Osteocyte (in vitro differentiated cells): ENCODE data around the gene BOLA1. TPM values are rescaled to one million over a fixed set of nuclear protein-coding genes. Genes with fewer than 3 reads are reported as not detected.
"Not testable (repeated sequence)": the region's sequence is repeated elsewhere in the genome, so short reads cannot be mapped to it uniquely, and the experiment has no call there.

ENCODE experiments used
- DNase-seq: peaks from one replicate; pipeline ENCODE4 v3.0.0; 2021; ENCODE audit warnings: mixed read lengths; ENCODE audit not compliant: unreplicated experiment; ENCODE audit errors: extremely low spot score
- H3K27ac Mint-ChIP-seq: one replicate; pipeline ENCODE4 v1.8.0; 2021; ENCODE audit warnings: mild to moderate bottlenecking, mixed read lengths; ENCODE audit not compliant: unreplicated experiment
- H3K27me3 Mint-ChIP-seq: one replicate; pipeline ENCODE4 v1.8.0; 2021; ENCODE audit warnings: mixed read lengths; ENCODE audit not compliant: unreplicated experiment
- H3K36me3 Mint-ChIP-seq: one replicate; pipeline ENCODE4 v1.8.0; 2021; ENCODE audit warnings: mixed read lengths; ENCODE audit not compliant: unreplicated experiment
- H3K4me1 Mint-ChIP-seq: one replicate; pipeline ENCODE4 v1.8.0; 2021; ENCODE audit warnings: mixed read lengths; ENCODE audit not compliant: unreplicated experiment
- H3K4me3 Mint-ChIP-seq: one replicate; pipeline ENCODE4 v1.8.0; 2021; ENCODE audit warnings: mild to moderate bottlenecking, moderate library complexity, mixed read lengths; ENCODE audit not compliant: unreplicated experiment
- H3K9me3 Mint-ChIP-seq: one replicate; pipeline ENCODE4 v1.8.0; 2021; ENCODE audit warnings: mixed read lengths; ENCODE audit not compliant: unreplicated experiment
- total RNA-seq: library from RNA; stranded (reverse); gene quantifications from 2 replicates; pipeline ENCODE4 v1.2.1, GENCODE V29; 2021
- TF ChIP-seq, protein P1 (sequence below): fragments of 200-600 bp; sonication (generic); IDR thresholded peaks from 2 replicates; pipeline ENCODE4 v1.5.0; 2021; ENCODE audit warnings: antibody characterized with exemption, mild to moderate bottlenecking, moderate library complexity

Gene BOLA1
- total RNA-seq, 1 donor from 2014 or later, result 13.7 TPM

DNA sequence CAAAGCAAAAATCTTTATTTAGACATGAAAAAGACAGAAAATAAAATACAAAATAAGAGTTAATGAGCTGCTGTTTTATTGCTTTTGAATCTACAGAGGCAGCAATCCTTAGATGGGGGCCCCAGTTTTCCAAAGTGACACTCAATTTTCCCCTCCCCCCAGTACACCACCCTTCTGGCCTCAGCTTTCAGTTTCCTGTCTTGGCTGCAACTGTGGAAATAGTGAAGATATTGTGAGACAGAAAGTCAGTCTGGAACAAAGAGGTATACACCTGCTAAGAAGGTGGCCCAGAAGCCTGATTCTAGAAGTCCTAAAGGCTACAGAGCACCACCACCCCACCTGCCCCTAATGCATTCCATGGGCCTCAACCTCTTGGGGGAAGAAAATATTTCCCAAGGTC, 38.4 kb downstream of the BOLA1 start:
- H3K27ac Mint-ChIP-seq, result peak overlapping the region; percentile 71
- peaks cover 47% of the 10 kb centered on the region for H3K4me1 Mint-ChIP-seq
- no peaks in the 10 kb centered on the region for H3K9me3 Mint-ChIP-seq
- H3K36me3 Mint-ChIP-seq, result peaks cover 4% of the 10 kb centered on the region
- no peak for DNase-seq
- TF ChIP-seq, protein P1, sequence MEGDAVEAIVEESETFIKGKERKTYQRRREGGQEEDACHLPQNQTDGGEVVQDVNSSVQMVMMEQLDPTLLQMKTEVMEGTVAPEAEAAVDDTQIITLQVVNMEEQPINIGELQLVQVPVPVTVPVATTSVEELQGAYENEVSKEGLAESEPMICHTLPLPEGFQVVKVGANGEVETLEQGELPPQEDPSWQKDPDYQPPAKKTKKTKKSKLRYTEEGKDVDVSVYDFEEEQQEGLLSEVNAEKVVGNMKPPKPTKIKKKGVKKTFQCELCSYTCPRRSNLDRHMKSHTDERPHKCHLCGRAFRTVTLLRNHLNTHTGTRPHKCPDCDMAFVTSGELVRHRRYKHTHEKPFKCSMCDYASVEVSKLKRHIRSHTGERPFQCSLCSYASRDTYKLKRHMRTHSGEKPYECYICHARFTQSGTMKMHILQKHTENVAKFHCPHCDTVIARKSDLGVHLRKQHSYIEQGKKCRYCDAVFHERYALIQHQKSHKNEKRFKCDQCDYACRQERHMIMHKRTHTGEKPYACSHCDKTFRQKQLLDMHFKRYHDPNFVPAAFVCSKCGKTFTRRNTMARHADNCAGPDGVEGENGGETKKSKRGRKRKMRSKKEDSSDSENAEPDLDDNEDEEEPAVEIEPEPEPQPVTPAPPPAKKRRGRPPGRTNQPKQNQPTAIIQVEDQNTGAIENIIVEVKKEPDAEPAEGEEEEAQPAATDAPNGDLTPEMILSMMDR, result no peak
- no peaks in the 10 kb centered on the region for H3K27me3 Mint-ChIP-seq
- peak overlapping the region; percentile 86 for H3K4me3 Mint-ChIP-seq

DNA sequence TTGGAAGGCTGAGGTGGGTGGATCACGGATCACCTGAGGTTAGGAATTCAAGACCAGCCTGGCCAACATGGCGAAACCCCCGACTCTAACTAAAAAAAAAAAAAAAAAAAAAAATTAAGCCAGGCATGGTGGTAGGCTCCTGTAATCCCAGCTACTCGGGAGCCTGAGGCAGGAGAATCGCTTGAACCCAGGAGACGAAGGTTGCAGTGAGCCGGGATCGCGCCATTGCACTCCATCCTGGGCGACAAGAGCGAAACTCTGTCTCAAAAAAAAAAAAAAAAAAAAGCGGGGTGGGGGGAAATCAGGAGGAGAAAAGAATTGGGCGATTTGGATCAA, 39.3 kb downstream of the BOLA1 start:
- H3K4me1 Mint-ChIP-seq, result peaks cover 47% of the 10 kb centered on the region
- H3K27ac Mint-ChIP-seq, result peak overlapping the region; percentile 93
- not testable (repeated sequence) for DNase-seq, H3K36me3 Mint-ChIP-seq, H3K27me3 Mint-ChIP-seq, H3K9me3 Mint-ChIP-seq
- H3K4me3 Mint-ChIP-seq, result peak overlapping the region; percentile 65

DNA sequence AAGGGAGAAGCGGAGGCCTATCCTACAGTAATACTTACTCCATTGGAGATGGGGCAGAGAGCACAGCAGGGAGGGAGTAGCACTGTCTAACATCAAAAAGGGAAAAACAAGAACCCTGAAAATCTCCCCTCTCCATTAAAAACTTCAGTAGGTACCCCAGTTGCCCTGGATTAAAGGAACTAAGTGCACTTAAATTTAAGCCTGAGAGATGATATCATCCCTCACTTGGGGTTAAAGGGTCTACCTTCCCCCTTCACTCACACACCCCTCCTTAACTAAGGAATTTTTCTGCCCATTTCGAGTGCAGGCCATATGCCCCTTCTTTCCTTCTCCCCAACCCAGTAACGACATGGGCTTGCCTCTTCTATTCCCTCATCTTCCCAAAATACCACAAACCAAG, 41.1 kb downstream of the BOLA1 start:
- no peaks in the 10 kb centered on the region for H3K9me3 Mint-ChIP-seq
- peaks cover 45% of the 10 kb centered on the region for H3K4me1 Mint-ChIP-seq
- H3K36me3 Mint-ChIP-seq, result peaks cover 11% of the 10 kb centered on the region
- H3K4me3 Mint-ChIP-seq, result no peak overlapping the region
- no peaks in the 10 kb centered on the region for H3K27me3 Mint-ChIP-seq
- TF ChIP-seq, protein P1, result no peak
- DNase-seq, result no peak
- H3K27ac Mint-ChIP-seq, result peak overlapping the region; percentile 93

DNA sequence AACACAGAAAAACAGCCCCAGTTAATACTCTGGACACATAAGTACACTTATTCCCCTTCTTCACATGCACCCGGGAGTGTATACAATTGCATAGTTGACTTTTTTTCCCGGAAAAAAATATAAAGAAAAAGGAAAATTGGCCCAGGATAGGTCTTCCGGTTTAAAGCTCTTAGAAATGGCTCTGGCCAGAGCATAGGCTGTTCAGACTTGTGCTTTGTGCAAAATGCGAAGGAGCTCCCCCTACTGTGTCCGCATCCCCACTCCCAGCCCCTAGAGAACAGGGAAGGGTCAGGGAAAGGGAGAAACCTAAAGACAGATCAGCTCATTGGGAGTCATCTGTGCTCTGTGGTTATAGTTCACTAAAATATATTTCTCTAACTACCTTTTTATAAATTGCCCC, 42.8 kb downstream of the BOLA1 start:
- no peak for DNase-seq
- Mint-ChIP-seq H3K4me1 (peaks cover 27% of the 10 kb centered on the region), H3K27ac (no peak overlapping the region), H3K4me3 (no peak overlapping the region), H3K36me3 (peaks cover 15% of the 10 kb centered on the region), H3K9me3 (no peaks in the 10 kb centered on the region), H3K27me3 (no peaks in the 10 kb centered on the region)
- TF ChIP-seq, protein P1, result peak; percentile 32

DNA sequence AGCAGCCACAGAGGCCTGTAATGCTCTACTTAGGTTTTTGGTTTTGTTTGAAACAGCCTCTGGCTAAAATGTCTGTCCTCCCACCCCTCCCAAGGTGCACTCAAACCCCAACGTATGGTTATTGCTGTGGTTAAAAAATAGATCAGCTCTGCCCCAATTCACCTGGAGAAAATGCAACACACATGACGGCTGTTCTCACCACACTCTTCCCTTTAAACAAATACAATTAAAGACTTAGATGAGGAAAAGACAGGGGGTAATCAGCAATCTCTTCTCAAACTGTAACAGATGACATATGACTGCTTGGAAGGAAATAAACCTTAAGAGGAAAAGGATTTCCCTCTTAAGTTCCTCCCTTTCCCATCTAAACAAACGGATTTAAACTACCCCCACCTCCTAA, 43.5 kb downstream of the BOLA1 start:
- Mint-ChIP-seq H3K4me1 (peaks cover 20% of the 10 kb centered on the region), H3K27me3 (no peaks in the 10 kb centered on the region), H3K4me3 (no peak overlapping the region), H3K36me3 (peaks cover 19% of the 10 kb centered on the region), H3K9me3 (no peaks in the 10 kb centered on the region), H3K27ac (no peak overlapping the region)
- TF ChIP-seq, protein P1, result no peak
- DNase-seq, result no peak

DNA sequence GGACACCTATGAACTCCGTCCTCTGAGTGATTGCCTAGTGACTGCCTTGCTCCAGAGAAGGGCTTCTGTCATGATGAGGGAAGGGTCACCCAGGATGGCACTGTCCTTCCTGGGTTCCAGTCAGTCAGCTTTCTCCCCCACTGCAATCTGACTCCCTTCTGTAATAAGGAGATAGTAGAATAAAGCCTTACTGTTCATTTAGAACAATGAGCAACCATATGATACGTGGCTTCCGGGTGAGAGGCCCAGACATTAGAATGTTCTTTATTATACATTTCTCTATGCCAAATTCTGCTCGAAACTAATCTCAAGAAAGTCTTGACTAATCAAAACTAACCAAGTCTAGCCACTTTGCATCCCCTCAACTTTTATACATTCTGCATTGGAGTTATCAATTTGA, 45.8 kb downstream of the BOLA1 start:
- Mint-ChIP-seq H3K4me3 (no peak overlapping the region), H3K27me3 (no peaks in the 10 kb centered on the region), H3K27ac (no peak overlapping the region), H3K4me1 (peaks cover 2% of the 10 kb centered on the region), H3K36me3 (peaks cover 38% of the 10 kb centered on the region), H3K9me3 (no peaks in the 10 kb centered on the region)
- TF ChIP-seq, protein P1, result no peak
- DNase-seq, result no peak
